Ovary (tissue), 3 donors: ENCODE measurements around the gene CNTD1.
"Not testable (repeated sequence)": the region's sequence is repeated elsewhere in the genome, so short reads cannot be mapped to it uniquely, and the experiment has no call there.

Experiments
- EP300 ChIP-seq: sonication (generic); formaldehyde crosslinking; IDR thresholded peaks from one replicate; pipeline ENCODE4 v1.6.1; 2017; ENCODE audit warnings: antibody characterized with exemption
- POLR2A ChIP-seq: fragments of 450-650 bp; IDR thresholded peaks from one replicate; pipeline ENCODE4 v1.6.1; 2017; ENCODE audit warnings: antibody characterized with exemption, mild to moderate bottlenecking, moderate library complexity
- TF ChIP-seq, protein P1 (sequence below), 3 donors: fragments of 450-650 bp in 2 of 3; fragments of 200-600 bp in 1 of 3; IDR thresholded peaks; one replicate each; pipeline versions ENCODE4 v1.5.1 to v1.8.0; 2016 to 2022; ENCODE audit warnings: antibody characterized with exemption in 3 of 3, mild to moderate bottlenecking in 1 of 3
- donor health status: DM: no; HTN: no; CAD: no.

DNA sequence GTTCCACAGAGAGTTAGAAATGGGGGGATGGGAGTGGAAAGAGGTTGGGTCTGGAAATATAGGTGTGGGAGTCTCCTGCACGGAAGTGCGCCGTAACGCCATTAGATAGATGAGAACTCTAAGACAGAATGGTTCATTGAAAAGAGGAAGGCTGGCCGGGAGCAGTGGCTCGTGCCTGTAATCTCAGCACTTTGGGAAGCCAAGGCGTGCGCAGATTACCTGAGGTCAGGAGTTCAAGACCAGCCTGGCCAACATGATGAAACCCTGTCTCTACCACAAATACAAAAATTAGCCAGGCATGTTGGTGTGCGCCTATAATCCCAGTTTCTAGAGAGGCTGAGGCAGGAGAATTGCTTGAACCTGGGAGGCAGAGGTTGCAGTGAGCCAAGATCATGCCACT, 30.7 kb upstream of the CNTD1 start:
- TF ChIP-seq POLR2A, EP300: not testable (repeated sequence)
- TF ChIP-seq, protein P1, sequence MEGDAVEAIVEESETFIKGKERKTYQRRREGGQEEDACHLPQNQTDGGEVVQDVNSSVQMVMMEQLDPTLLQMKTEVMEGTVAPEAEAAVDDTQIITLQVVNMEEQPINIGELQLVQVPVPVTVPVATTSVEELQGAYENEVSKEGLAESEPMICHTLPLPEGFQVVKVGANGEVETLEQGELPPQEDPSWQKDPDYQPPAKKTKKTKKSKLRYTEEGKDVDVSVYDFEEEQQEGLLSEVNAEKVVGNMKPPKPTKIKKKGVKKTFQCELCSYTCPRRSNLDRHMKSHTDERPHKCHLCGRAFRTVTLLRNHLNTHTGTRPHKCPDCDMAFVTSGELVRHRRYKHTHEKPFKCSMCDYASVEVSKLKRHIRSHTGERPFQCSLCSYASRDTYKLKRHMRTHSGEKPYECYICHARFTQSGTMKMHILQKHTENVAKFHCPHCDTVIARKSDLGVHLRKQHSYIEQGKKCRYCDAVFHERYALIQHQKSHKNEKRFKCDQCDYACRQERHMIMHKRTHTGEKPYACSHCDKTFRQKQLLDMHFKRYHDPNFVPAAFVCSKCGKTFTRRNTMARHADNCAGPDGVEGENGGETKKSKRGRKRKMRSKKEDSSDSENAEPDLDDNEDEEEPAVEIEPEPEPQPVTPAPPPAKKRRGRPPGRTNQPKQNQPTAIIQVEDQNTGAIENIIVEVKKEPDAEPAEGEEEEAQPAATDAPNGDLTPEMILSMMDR (IDR thresholded peaks at IDR 0.05) = not testable (repeated sequence)
